HepG2 (cell line): ENCODE results near the gene WRAP73. TPM values are rescaled to one million over a fixed set of nuclear protein-coding genes. Genes with fewer than 3 reads are reported as not detected.

Experiments used
- ARID5B ChIP-seq: IDR thresholded peaks from 2 replicates; pipeline ENCODE4 v1.4.0; 2020; ENCODE audit warnings: mild to moderate bottlenecking, missing genetic modification reagents
- HIC2 ChIP-seq: sonication (generic); formaldehyde crosslinking; IDR thresholded peaks from 2 replicates; pipeline ENCODE4 v1.9.0; 2022; ENCODE audit warnings: low read depth, missing genetic modification reagents
- HNRNPL ChIP-seq: fragments of 200-400 bp; formaldehyde crosslinking; IDR thresholded peaks from 2 replicates; pipeline ENCODE4 v1.6.1; 2017; ENCODE audit warnings: mild to moderate bottlenecking, low read depth, low read length
- HOXA7 ChIP-seq: sonication (generic); formaldehyde crosslinking; IDR thresholded peaks from 2 replicates; pipeline ENCODE4 v1.8.1; 2022; ENCODE audit warnings: mild to moderate bottlenecking, missing genetic modification reagents, moderate library complexity
- IKZF1 ChIP-seq: fragments of 450-650 bp; IDR thresholded peaks from 2 replicates; pipeline ENCODE4 v1.7.1; 2016
- KDM1A ChIP-seq: IDR thresholded peaks from 2 replicates; pipeline ENCODE4 v1.6.1; 2016; ENCODE audit warnings: missing compliant biosample characterization
- KLF15 ChIP-seq: sonication (generic); formaldehyde crosslinking; IDR thresholded peaks from 2 replicates; pipeline ENCODE4 v1.8.1; 2023; ENCODE audit warnings: borderline replicate concordance, mild to moderate bottlenecking, inconsistent platforms, missing genetic modification reagents, mixed read lengths
- NR1H2 ChIP-seq: sonication (generic); formaldehyde crosslinking; IDR thresholded peaks from 2 replicates; pipeline ENCODE4 v1.8.1; 2022; ENCODE audit warnings: low read depth, missing genetic modification reagents, borderline replicate concordance
- POLR2AphosphoS5 ChIP-seq: IDR thresholded peaks from 2 replicates; pipeline ENCODE4 v1.6.1; 2012; ENCODE audit warnings: low read depth, low read length
- PPARG ChIP-seq: conservative IDR thresholded peaks from 2 replicates; pipeline ENCODE4 v1.6.1; 2016; ENCODE audit warnings: missing biosample characterization, missing genetic modification reagents
- SETDB1 ChIP-seq: sonication (generic); formaldehyde crosslinking; IDR thresholded peaks from 2 replicates; pipeline ENCODE4 v1.5.1; 2020; ENCODE audit warnings: missing genetic modification reagents, mild to moderate bottlenecking, borderline replicate concordance
- SIN3A ChIP-seq: IDR thresholded peaks from 2 replicates; pipeline ENCODE4 v1.6.1; 2011; ENCODE audit warnings: low read depth, mild to moderate bottlenecking, control low read depth, low read length, borderline replicate concordance
- STAG1 ChIP-seq: sonication (generic); formaldehyde crosslinking; IDR thresholded peaks from 2 replicates; pipeline ENCODE4 v1.4.0; 2020; ENCODE audit warnings: missing genetic modification reagents
- STAT5B ChIP-seq: sonication (generic); formaldehyde crosslinking; IDR thresholded peaks from 2 replicates; pipeline ENCODE4 v1.4.0; 2020; ENCODE audit warnings: missing genetic modification reagents
- ZNF354B ChIP-seq: sonication (generic); formaldehyde crosslinking; IDR thresholded peaks from 2 replicates; pipeline ENCODE4 v1.8.0; 2022; ENCODE audit warnings: mild to moderate bottlenecking, missing genetic modification reagents
- ZNF547 ChIP-seq: sonication (generic); formaldehyde crosslinking; IDR thresholded peaks from 2 replicates; pipeline ENCODE4 v1.5.1; 2020; ENCODE audit warnings: mild to moderate bottlenecking, missing genetic modification reagents
- ZNF724P ChIP-seq: sonication (generic); formaldehyde crosslinking; IDR thresholded peaks from 2 replicates; pipeline ENCODE4 v1.8.0; 2022; ENCODE audit warnings: missing genetic modification reagents, borderline replicate concordance
- polyA plus RNA-seq, 8 experiments: library from polyadenylated mRNA; depleted of rRNA in 3 of 8; stranded (reverse) in 7 of 8; unstranded in 1 of 8; fragments of >200 nt; fragmentation: Illumina TruSeq in 4 of 8; extraction: Trizol in 4 of 8; gene quantifications; 2 replicates each; pipeline versions ENCODE4 v1.2.1 to v1.2.3, GENCODE V29; 2011 to 2016; ENCODE audit warnings: low read depth in 4 of 8, missing spikeins in 1 of 8, mixed read lengths in 1 of 8; ENCODE audit not compliant: insufficient read depth in 1 of 8
- total RNA-seq, 5 experiments: library from RNA; depleted of rRNA; stranded (reverse); fragments of >200 nt; fragmentation: Illumina TruSeq; extraction: Trizol; gene quantifications; 2 replicates each; pipeline ENCODE4 v1.2.3, GENCODE V29; 2016; ENCODE audit warnings: low read depth in 1 of 5
- TF ChIP-seq, protein P1 (sequence below): sonication (generic); formaldehyde crosslinking; IDR thresholded peaks from 2 replicates; pipeline ENCODE4 v1.4.0; 2020; ENCODE audit warnings: missing genetic modification reagents
- TF ChIP-seq, protein P2 (sequence below): sonication (generic); formaldehyde crosslinking; IDR thresholded peaks from 2 replicates; pipeline ENCODE4 v1.8.1; 2023; ENCODE audit warnings: mild to moderate bottlenecking, moderate library complexity, missing genetic modification reagents

Gene WRAP73
- total and polyA plus RNA-seq, 2 of the 13 experiments (the other 11 are each of a cell fraction or from before 2014, with no cell fraction given): 18.1 to 40.4 TPM

GRCh38 chr1:3651930-3652547, 2.1 kb upstream of the WRAP73 start, which contains the start of gene TP73 (continued):
- TF ChIP-seq, protein P1, sequence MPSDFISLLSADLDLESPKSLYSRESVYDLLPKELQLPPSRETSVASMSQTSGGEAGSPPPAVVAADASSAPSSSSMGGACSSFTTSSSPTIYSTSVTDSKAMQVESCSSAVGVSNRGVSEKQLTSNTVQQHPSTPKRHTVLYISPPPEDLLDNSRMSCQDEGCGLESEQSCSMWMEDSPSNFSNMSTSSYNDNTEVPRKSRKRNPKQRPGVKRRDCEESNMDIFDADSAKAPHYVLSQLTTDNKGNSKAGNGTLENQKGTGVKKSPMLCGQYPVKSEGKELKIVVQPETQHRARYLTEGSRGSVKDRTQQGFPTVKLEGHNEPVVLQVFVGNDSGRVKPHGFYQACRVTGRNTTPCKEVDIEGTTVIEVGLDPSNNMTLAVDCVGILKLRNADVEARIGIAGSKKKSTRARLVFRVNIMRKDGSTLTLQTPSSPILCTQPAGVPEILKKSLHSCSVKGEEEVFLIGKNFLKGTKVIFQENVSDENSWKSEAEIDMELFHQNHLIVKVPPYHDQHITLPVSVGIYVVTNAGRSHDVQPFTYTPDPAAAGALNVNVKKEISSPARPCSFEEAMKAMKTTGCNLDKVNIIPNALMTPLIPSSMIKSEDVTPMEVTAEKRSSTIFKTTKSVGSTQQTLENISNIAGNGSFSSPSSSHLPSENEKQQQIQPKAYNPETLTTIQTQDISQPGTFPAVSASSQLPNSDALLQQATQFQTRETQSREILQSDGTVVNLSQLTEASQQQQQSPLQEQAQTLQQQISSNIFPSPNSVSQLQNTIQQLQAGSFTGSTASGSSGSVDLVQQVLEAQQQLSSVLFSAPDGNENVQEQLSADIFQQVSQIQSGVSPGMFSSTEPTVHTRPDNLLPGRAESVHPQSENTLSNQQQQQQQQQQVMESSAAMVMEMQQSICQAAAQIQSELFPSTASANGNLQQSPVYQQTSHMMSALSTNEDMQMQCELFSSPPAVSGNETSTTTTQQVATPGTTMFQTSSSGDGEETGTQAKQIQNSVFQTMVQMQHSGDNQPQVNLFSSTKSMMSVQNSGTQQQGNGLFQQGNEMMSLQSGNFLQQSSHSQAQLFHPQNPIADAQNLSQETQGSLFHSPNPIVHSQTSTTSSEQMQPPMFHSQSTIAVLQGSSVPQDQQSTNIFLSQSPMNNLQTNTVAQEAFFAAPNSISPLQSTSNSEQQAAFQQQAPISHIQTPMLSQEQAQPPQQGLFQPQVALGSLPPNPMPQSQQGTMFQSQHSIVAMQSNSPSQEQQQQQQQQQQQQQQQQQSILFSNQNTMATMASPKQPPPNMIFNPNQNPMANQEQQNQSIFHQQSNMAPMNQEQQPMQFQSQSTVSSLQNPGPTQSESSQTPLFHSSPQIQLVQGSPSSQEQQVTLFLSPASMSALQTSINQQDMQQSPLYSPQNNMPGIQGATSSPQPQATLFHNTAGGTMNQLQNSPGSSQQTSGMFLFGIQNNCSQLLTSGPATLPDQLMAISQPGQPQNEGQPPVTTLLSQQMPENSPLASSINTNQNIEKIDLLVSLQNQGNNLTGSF (CRISPR knock-in tag): no peak
- TF ChIP-seq PPARG: no peak
- TF ChIP-seq SIN3A: 0 out of 2 replicates have a peak, but pooled peaks have one; percentile 8
- TF ChIP-seq HOXA7 (CRISPR knock-in tag): no peak
- no peak for TF ChIP-seq ZNF354B (CRISPR knock-in tag)
- TF ChIP-seq KDM1A (CRISPR knock-in tag): no peak
- no peak for TF ChIP-seq ZNF724P (CRISPR knock-in tag)
- peak; percentile 29; the same call in 1 of the 2 replicates for TF ChIP-seq ZNF547
- TF ChIP-seq ARID5B (CRISPR knock-in tag): no peak
- TF ChIP-seq IKZF1: no peak
- no peak for TF ChIP-seq NR1H2
- TF ChIP-seq, protein P2, sequence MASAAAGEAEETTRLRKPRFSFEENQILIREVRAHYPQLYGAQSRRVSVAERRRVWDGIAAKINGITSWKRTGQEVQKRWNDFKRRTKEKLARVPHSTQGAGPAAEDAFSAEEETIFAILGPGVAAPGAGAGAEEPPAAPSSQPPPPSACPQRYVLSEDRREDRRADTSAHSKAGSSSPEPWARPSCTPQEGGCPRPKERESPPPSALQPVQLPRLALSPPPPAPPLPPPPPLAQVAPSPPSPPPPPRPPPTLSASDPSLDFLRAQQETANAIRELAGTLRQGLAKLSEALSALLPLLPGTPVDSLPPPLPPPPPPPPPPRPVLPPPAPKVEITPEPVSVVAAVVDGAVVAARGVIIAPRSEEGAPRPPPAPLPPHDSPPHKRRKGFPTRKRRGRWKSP (CRISPR knock-in tag): peak; percentile 78; the same call in 1 of the 2 replicates
- TF ChIP-seq POLR2AphosphoS5: no peak
- no peak for TF ChIP-seq HNRNPL
- TF ChIP-seq HIC2 (CRISPR knock-in tag): no peak
- no peak for TF ChIP-seq STAT5B (CRISPR knock-in tag)
- no peak for TF ChIP-seq SETDB1 (CRISPR knock-in tag)
- no peak for TF ChIP-seq STAG1
- TF ChIP-seq KLF15 (CRISPR knock-in tag): no peak
